ENCODE results near the gene SV2C. TPM values are rescaled to one million over a fixed set of nuclear protein-coding genes. Genes with fewer than 3 reads are reported as not detected.

Gene SV2C
- polyA plus RNA-seq, 3 donors, result 0.01 to 0.02 TPM; not detected in 1

DNA sequence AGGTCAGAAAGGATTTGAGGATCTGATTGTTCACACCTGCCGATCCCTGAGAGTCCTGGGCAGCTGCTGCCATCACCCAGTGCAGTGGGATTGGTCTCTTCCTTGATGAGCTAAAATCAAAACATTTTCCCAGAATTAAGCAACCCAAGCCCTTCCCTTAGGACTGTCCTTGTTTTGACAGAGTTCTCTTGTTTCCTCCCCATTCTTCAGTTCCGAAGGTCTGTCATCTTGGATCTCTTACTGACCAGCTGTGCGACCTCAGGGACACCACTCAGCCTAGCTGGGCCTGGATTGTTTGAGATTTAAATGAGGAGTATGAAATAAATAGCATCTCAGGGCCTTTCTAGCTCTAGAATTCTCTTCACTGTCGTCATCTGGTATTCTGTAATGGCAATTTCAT is 229.6 kb downstream of the SV2C start:
- Mint-ChIP-seq H3K9me3 (peaks cover 0 to 3% (median 0%) of the 10 kb centered on the region in 7 donors), H3K27ac (peak overlapping the region in 1 of 7 donors; percentile 72), H3K4me3 (no peak overlapping the region), H3K36me3 (peaks cover 3 to 5% of the 10 kb centered on the region in 2 donors), H3K27me3 (ENCODE audit: low read depth in 3 of 3) (no peaks in the 10 kb centered on the region), H3K4me1 (peaks cover 5% of the 10 kb centered on the region)
- Histone ChIP-seq H4K20me1 (ENCODE audit: insufficient read depth, low read length) (no peaks in the 10 kb centered on the region), H3K27me3 (ENCODE audit: control insufficient read depth in 2 of 2, insufficient read depth in 2 of 2, low read length in 2 of 2) (no peaks in the 10 kb centered on the region), H3K4me3 (replicated peaks in 1 of 3; ENCODE audit: low read depth in 2 of 3, low read length in 3 of 3) (no peak overlapping the region), H3K9ac (ENCODE audit: insufficient read depth, low read length, poor library complexity, severe bottlenecking) (no peak overlapping the region), H3K4me1 (ENCODE audit: control insufficient read depth in 1 of 2, insufficient read depth in 2 of 2, low read length in 2 of 2) (no peaks in the 10 kb centered on the region), H3K36me3 (replicated peaks in 1 of 2; ENCODE audit: control insufficient read depth in 1 of 2, insufficient read depth in 2 of 2, low read length in 2 of 2) (no peaks in the 10 kb centered on the region), H3K4me2 (replicated peaks; ENCODE audit: extremely low read depth, low read length, poor library complexity, severe bottlenecking) (no peak overlapping the region), H3K9me3 (replicated peaks in 1 of 2; ENCODE audit: control insufficient read depth in 1 of 2, insufficient read depth in 1 of 2, low read length in 2 of 2) (no peaks in the 10 kb centered on the region), H3K27ac (ENCODE audit: low read depth in 1 of 2, low read length in 2 of 2) (no peak overlapping the region), H3K79me2 (ENCODE audit: insufficient read depth, low read length) (no peaks in the 10 kb centered on the region), H2AFZ (ENCODE audit: insufficient read depth, low read depth, low read length, poor library complexity, severe bottlenecking) (no peak overlapping the region)
- DNase-seq, result no peak
- no CpG with 5 or more reads among the region's 4 CpGs for WGBS (ENCODE audit: insufficient coverage)
- TF ChIP-seq, protein P1, sequence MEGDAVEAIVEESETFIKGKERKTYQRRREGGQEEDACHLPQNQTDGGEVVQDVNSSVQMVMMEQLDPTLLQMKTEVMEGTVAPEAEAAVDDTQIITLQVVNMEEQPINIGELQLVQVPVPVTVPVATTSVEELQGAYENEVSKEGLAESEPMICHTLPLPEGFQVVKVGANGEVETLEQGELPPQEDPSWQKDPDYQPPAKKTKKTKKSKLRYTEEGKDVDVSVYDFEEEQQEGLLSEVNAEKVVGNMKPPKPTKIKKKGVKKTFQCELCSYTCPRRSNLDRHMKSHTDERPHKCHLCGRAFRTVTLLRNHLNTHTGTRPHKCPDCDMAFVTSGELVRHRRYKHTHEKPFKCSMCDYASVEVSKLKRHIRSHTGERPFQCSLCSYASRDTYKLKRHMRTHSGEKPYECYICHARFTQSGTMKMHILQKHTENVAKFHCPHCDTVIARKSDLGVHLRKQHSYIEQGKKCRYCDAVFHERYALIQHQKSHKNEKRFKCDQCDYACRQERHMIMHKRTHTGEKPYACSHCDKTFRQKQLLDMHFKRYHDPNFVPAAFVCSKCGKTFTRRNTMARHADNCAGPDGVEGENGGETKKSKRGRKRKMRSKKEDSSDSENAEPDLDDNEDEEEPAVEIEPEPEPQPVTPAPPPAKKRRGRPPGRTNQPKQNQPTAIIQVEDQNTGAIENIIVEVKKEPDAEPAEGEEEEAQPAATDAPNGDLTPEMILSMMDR (IDR thresholded peaks at IDR 0.05), result no peak
- intact Hi-C loops (cut with micrococcal nuclease), result no loop called here

DNA sequence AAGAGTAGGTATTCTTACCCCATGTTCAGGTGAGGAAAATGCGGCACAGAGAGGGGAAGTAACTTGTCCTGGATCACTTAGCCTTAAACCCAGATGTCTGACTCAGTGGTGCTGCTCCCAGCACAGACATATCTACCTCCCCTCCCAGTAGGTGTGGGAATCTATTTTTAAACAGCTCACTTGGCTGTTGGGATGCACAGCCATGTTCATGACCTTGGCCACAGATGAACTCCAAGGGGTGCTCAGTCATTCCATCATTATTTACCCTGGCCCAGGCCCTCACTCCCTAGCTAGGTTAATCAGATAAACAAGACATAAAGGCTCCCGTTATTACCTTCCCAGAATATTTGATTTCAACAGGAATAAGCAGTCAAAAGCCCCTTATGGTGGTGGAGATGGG is 231.5 kb downstream of the SV2C start:
- H3K79me2 ChIP-seq (ENCODE audit: insufficient read depth, low read length), result no peaks in the 10 kb centered on the region
- H3K27ac ChIP-seq (ENCODE audit: low read depth in 1 of 2, low read length in 2 of 2), result no peak overlapping the region
- Mint-ChIP-seq H3K4me3 (no peak overlapping the region), H3K36me3 (peaks cover 3 to 5% of the 10 kb centered on the region in 2 donors), H3K27me3 (ENCODE audit: low read depth in 3 of 3) (peaks cover 4 to 6% (median 5%) of the 10 kb centered on the region in 3 donors), H3K4me1 (peaks cover 4% of the 10 kb centered on the region), H3K9me3 (peaks cover 0 to 3% (median 0%) of the 10 kb centered on the region in 7 donors), H3K27ac (no peak overlapping the region)
- no peak overlapping the region for H3K4me3 ChIP-seq (replicated peaks in 1 of 3; ENCODE audit: low read depth in 2 of 3, low read length in 3 of 3)
- TF ChIP-seq, protein P1 (IDR thresholded peaks at IDR 0.05), result no peak
- intact Hi-C loops (cut with micrococcal nuclease), result no loop called here
- H3K27me3 ChIP-seq (ENCODE audit: control insufficient read depth in 2 of 2, insufficient read depth in 2 of 2, low read length in 2 of 2), result no peaks in the 10 kb centered on the region
- WGBS (ENCODE audit: insufficient coverage), result no CpG with 5 or more reads among the region's 2 CpGs
- H3K4me1 ChIP-seq (ENCODE audit: control insufficient read depth in 1 of 2, insufficient read depth in 2 of 2, low read length in 2 of 2), result peaks cover 4% of the 10 kb centered on the region in 2 donors
- no peak overlapping the region for H3K4me2 ChIP-seq (replicated peaks; ENCODE audit: extremely low read depth, low read length, poor library complexity, severe bottlenecking)
- no peak for DNase-seq
- no peaks in the 10 kb centered on the region for H3K9me3 ChIP-seq (replicated peaks in 1 of 2; ENCODE audit: control insufficient read depth in 1 of 2, insufficient read depth in 1 of 2, low read length in 2 of 2)
- no peak overlapping the region for H2AFZ ChIP-seq (ENCODE audit: insufficient read depth, low read depth, low read length, poor library complexity, severe bottlenecking)
- H3K9ac ChIP-seq (ENCODE audit: insufficient read depth, low read length, poor library complexity, severe bottlenecking), result no peak overlapping the region
- H4K20me1 ChIP-seq (ENCODE audit: insufficient read depth, low read length), result no peaks in the 10 kb centered on the region
- no peaks in the 10 kb centered on the region for H3K36me3 ChIP-seq (replicated peaks in 1 of 2; ENCODE audit: control insufficient read depth in 1 of 2, insufficient read depth in 2 of 2, low read length in 2 of 2)

Measured in CD14-positive monocyte (primary cell).